OCI-LY7 (cell line): ENCODE data around the gene METAP2.

ENCODE experiments used
- CTCF ChIP-seq: fragments of 200-600 bp; sonication (generic); conservative IDR thresholded peaks from 2 replicates; pipeline ENCODE4 v1.5.1; 2014; ENCODE audit warnings: mild to moderate bottlenecking, antibody characterized with exemption, low read length, moderate library complexity, mixed read lengths
- EZH2phosphoT487 ChIP-seq: fragments of 200-600 bp; sonication (generic); IDR thresholded peaks from 2 replicates; pipeline ENCODE4 v1.6.1; 2018; ENCODE audit warnings: low read depth, borderline replicate concordance, mild to moderate bottlenecking, mixed run types, antibody characterized with exemption, low read length, moderate library complexity, mixed read lengths

DNA sequence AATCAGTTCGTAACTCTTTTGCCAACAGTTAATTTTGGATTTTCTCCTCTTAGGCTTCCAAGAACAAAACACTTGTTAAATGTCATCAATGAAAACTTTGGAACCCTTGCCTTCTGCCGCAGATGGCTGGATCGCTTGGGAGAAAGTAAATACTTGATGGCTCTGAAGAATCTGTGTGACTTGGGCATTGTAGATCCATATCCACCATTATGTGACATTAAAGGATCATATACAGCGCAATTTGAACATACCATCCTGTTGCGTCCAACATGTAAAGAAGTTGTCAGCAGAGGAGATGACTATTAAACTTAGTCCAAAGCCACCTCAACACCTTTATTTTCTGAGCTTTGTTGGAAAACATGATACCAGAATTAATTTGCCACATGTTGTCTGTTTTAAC, 39.6 kb downstream of the METAP2 start:
- TF ChIP-seq CTCF (no peak), EZH2phosphoT487 (no peak)
